HepG2 (cell line): ENCODE measurements around the gene FEV. TPM values are rescaled to one million over a fixed set of nuclear protein-coding genes. Genes with fewer than 3 reads are reported as not detected.

ENCODE experiments used
- CREM ChIP-seq, 2 experiments: sonication (generic) in 1 of 2; formaldehyde crosslinking in 1 of 2; IDR thresholded peaks; 2 replicates each; pipeline versions ENCODE4 v1.4.0 to v1.6.1; 2016 to 2020; ENCODE audit warnings: antibody characterized with exemption in 1 of 2, mild to moderate bottlenecking in 1 of 2, missing genetic modification reagents in 1 of 2
- FOXM1 ChIP-seq: sonication (generic); formaldehyde crosslinking; IDR thresholded peaks from 2 replicates; pipeline ENCODE4 v1.5.0; 2020; ENCODE audit warnings: missing genetic modification reagents
- GATAD2A ChIP-seq: IDR thresholded peaks from 2 replicates; pipeline ENCODE4 v1.6.1; 2016
- GPN1 ChIP-seq: sonication (generic); formaldehyde crosslinking; IDR thresholded peaks from 2 replicates; pipeline ENCODE4 v1.5.1; 2020; ENCODE audit warnings: missing genetic modification reagents, borderline replicate concordance
- HNRNPK ChIP-seq: fragments of 200-400 bp; formaldehyde crosslinking; IDR thresholded peaks from 2 replicates; pipeline ENCODE4 v1.6.1; 2018; ENCODE audit warnings: low read length, low read depth, moderate library complexity, mild to moderate bottlenecking; ENCODE audit not compliant: poor library complexity, severe bottlenecking
- JUN ChIP-seq: sonication (generic); formaldehyde crosslinking; IDR thresholded peaks from 2 replicates; pipeline ENCODE4 v1.4.0; 2020; ENCODE audit warnings: mild to moderate bottlenecking, missing genetic modification reagents
- KLF12 ChIP-seq: sonication (generic); formaldehyde crosslinking; IDR thresholded peaks from 2 replicates; pipeline ENCODE4 v1.4.0; 2020; ENCODE audit warnings: missing genetic modification reagents, borderline replicate concordance
- MZF1 ChIP-seq: sonication (generic); formaldehyde crosslinking; IDR thresholded peaks from 2 replicates; pipeline ENCODE4 v1.8.1; 2023; ENCODE audit warnings: mild to moderate bottlenecking, missing genetic modification reagents, borderline replicate concordance
- NFAT5 ChIP-seq: sonication (generic); formaldehyde crosslinking; IDR thresholded peaks from 2 replicates; pipeline ENCODE4 v1.4.0; 2020; ENCODE audit warnings: missing genetic modification reagents
- NFIC ChIP-seq: IDR thresholded peaks from 2 replicates; pipeline ENCODE4 v1.6.1; 2012; ENCODE audit warnings: mild to moderate bottlenecking, low read length, inconsistent platforms
- NR2C2 ChIP-seq: sonication (generic); formaldehyde crosslinking; IDR thresholded peaks from 2 replicates; pipeline ENCODE4 v1.4.0; 2020; ENCODE audit warnings: missing genetic modification reagents, mild to moderate bottlenecking, moderate library complexity, borderline replicate concordance
- PRDM10 ChIP-seq: sonication (generic); formaldehyde crosslinking; IDR thresholded peaks from 2 replicates; pipeline ENCODE4 v1.4.0; 2020; ENCODE audit warnings: low read depth, missing genetic modification reagents
- SETDB1 ChIP-seq: sonication (generic); formaldehyde crosslinking; IDR thresholded peaks from 2 replicates; pipeline ENCODE4 v1.5.1; 2020; ENCODE audit warnings: missing genetic modification reagents, mild to moderate bottlenecking, borderline replicate concordance
- XRCC5 ChIP-seq: fragments of 200-400 bp; formaldehyde crosslinking; optimal IDR thresholded peaks from 2 replicates; pipeline ENCODE3; 2017; ENCODE audit warnings: mild to moderate bottlenecking, low read length
- ZFP36 ChIP-seq: fragments of 150-350 bp; IDR thresholded peaks from 2 replicates; pipeline ENCODE4 v1.6.1; 2018; ENCODE audit warnings: borderline replicate concordance, low read length, low read depth; ENCODE audit not compliant: partially characterized antibody
- polyA plus RNA-seq, 8 experiments: library from polyadenylated mRNA; depleted of rRNA in 3 of 8; stranded (reverse) in 7 of 8; unstranded in 1 of 8; fragments of >200 nt; fragmentation: Illumina TruSeq in 4 of 8; extraction: Trizol in 4 of 8; gene quantifications; 2 replicates each; pipeline versions ENCODE4 v1.2.1 to v1.2.3, GENCODE V29; 2011 to 2016; ENCODE audit warnings: low read depth in 4 of 8, missing spikeins in 1 of 8, mixed read lengths in 1 of 8; ENCODE audit not compliant: insufficient read depth in 1 of 8
- total RNA-seq, 5 experiments: library from RNA; depleted of rRNA; stranded (reverse); fragments of >200 nt; fragmentation: Illumina TruSeq; extraction: Trizol; gene quantifications; 2 replicates each; pipeline ENCODE4 v1.2.3, GENCODE V29; 2016; ENCODE audit warnings: low read depth in 1 of 5
- TF ChIP-seq, protein P1 (sequence below): sonication (generic); formaldehyde crosslinking; IDR thresholded peaks from 2 replicates; pipeline ENCODE4 v1.9.0; 2022; ENCODE audit warnings: missing genetic modification reagents, mild to moderate bottlenecking, borderline replicate concordance
- TF ChIP-seq, protein P2 (sequence below): sonication (generic); formaldehyde crosslinking; IDR thresholded peaks from 2 replicates; pipeline ENCODE4 v1.5.0; 2020; ENCODE audit warnings: missing genetic modification reagents

Gene FEV
- total and polyA plus RNA-seq, 2 of the 13 experiments (the other 11 are each of a cell fraction or from before 2014, with no cell fraction given): not detected

DNA sequence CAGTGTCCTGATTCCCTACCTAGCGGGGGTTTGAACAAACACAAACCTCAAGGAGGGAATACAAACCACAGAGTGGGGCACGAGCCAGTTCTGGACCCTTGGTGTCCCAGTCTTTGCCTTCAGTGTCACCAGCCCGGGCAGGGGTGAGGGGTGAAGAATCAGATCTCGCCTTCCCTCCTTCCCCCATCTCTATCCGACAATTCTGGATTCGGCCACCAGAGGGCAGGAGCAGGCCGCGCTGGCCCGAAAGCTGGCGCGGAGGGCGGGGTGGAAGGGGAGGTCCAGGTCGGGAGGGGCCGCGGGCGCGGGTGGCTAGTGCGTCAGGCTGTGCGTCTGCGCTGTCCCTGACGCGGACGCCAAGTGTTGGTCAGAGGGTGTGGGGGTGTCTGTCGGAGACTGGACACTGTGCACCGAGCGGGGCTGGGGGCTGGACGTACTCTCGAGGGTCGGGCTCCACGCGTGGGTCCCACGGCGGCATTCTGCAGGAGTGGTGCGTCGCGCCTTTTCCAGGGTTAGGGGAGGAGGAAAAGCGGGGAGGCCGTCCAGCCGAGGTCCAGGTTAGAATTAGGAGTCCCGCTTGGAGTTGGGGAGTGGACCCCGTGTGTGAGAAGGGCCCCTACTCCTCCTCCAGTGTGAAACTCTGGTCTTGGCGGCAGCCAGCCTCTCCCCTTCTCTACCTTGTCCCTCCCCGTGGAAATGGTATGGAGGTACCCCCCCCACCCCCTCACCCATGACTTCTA lies 11.2 kb upstream of the FEV start (continued):
- TF ChIP-seq, protein P1, sequence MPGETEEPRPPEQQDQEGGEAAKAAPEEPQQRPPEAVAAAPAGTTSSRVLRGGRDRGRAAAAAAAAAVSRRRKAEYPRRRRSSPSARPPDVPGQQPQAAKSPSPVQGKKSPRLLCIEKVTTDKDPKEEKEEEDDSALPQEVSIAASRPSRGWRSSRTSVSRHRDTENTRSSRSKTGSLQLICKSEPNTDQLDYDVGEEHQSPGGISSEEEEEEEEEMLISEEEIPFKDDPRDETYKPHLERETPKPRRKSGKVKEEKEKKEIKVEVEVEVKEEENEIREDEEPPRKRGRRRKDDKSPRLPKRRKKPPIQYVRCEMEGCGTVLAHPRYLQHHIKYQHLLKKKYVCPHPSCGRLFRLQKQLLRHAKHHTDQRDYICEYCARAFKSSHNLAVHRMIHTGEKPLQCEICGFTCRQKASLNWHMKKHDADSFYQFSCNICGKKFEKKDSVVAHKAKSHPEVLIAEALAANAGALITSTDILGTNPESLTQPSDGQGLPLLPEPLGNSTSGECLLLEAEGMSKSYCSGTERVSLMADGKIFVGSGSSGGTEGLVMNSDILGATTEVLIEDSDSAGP (CRISPR knock-in tag): 0 out of 2 replicates have a peak, but pooled peaks have one; percentile 12
- TF ChIP-seq ZFP36 (no peak), NFAT5 (CRISPR knock-in tag) (no peak), MZF1 (CRISPR knock-in tag) (no peak), GATAD2A (CRISPR knock-in tag) (peak; percentile 61), HNRNPK (no peak), CREM (IDR thresholded peaks at IDR 0.05) (no peak), CREM (CRISPR knock-in tag; IDR thresholded peaks at IDR 0.05) (no peak), GPN1 (no peak), FOXM1 (CRISPR knock-in tag) (no peak), SETDB1 (CRISPR knock-in tag) (no peak), XRCC5 (peak; percentile 96), NFIC (no peak), NR2C2 (CRISPR knock-in tag) (no peak), JUN (CRISPR knock-in tag) (no peak), PRDM10 (CRISPR knock-in tag) (no peak), KLF12 (CRISPR knock-in tag) (no peak)
- TF ChIP-seq, protein P2, sequence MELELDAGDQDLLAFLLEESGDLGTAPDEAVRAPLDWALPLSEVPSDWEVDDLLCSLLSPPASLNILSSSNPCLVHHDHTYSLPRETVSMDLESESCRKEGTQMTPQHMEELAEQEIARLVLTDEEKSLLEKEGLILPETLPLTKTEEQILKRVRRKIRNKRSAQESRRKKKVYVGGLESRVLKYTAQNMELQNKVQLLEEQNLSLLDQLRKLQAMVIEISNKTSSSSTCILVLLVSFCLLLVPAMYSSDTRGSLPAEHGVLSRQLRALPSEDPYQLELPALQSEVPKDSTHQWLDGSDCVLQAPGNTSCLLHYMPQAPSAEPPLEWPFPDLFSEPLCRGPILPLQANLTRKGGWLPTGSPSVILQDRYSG (CRISPR knock-in tag): no peak
